Tibial artery (tissue), 4 donors: ENCODE measurements around the gene EXD3.
A peak's percentile ranks its signal among the peaks of the same experiment; 100 is the strongest.

Experiments used
- DNase-seq, 2 donors: peaks; one replicate each; pipeline ENCODE4 v3.0.0-alpha.2; 2019
- H3K27ac ChIP-seq, 2 donors: fragments of 200-600 bp; sonication (generic) in 1 of 2; 1 replicate in 1 of 2; 2 replicates in 1 of 2; pipeline ENCODE4 v1.5.1; 2018 to 2019; ENCODE audit warnings: mild to moderate bottlenecking in 1 of 2
- H3K27me3 ChIP-seq, 2 donors: fragments of 200-600 bp; sonication (generic) in 1 of 2; one replicate each; pipeline versions ENCODE4 v1.5.1 to v1.6.0; 2016 to 2019
- H3K36me3 ChIP-seq, 3 donors: fragments of 200-600 bp; sonication (generic) in 2 of 3; one replicate each; pipeline ENCODE4 v1.5.1; 2016 to 2019; ENCODE audit warnings: mild to moderate bottlenecking in 2 of 3
- H3K4me1 ChIP-seq, 4 donors: fragments of 200-600 bp; sonication (generic) in 2 of 4; 1 replicate in 3 of 4; 2 replicates in 1 of 4; pipeline ENCODE4 v1.5.1; 2016 to 2019
- H3K4me3 ChIP-seq, 2 donors: fragments of 200-600 bp; sonication (generic) in 1 of 2; 1 replicate in 1 of 2; 2 replicates in 1 of 2; pipeline ENCODE4 v1.5.1; 2018 to 2019; ENCODE audit warnings: mild to moderate bottlenecking in 2 of 2
- H3K9me3 ChIP-seq, 3 donors: fragments of 200-600 bp; sonication (generic) in 1 of 3; one replicate each; pipeline ENCODE4 v1.5.1; 2016 to 2019
- intact Hi-C: fragments of 100-400 bp; cut with DNase I; formaldehyde crosslinking; loops from one replicate; pipeline ENCODE4 v1.15.0; 2023; ENCODE audit warnings: low total_unique reads
- TF ChIP-seq, protein P1 (sequence below), 2 experiments: fragments of 200-600 bp in 1 of 2; fragments of 450-650 bp in 1 of 2; IDR thresholded peaks; one replicate each; pipeline ENCODE4 v1.5.1; 2017 to 2019; ENCODE audit warnings: antibody characterized with exemption in 2 of 2, mild to moderate bottlenecking in 1 of 2, moderate library complexity in 1 of 2

Gene EXD3

DNA sequence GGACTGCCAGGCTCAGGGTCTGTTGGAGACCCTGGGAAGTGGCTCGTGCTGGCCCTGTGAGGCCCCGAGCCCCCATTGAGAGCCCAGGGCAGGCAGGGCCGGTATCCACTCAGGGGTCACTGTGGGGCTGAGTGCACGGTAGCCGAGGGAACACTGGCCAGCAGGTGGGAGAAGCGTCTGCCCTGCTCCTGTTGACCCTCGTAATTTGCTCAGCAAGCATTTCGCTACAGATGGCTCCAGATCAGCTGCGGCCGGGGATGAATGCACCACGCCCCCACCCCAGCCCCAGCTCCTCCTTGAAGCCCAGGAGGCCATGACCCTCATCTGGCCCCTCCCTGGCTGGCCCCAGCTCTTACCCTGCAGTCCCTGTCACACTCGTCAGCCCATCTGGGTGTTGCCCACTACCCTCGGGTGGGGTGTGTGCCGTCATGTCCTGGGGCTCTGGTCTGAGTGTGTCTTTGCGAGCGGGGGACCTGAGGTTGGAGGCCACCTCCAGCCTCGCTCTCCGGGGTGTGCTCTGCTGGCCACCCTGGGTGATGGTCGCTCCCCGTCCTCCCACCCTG lies 114.8 kb downstream of the EXD3 start:
- TF ChIP-seq, protein P1, sequence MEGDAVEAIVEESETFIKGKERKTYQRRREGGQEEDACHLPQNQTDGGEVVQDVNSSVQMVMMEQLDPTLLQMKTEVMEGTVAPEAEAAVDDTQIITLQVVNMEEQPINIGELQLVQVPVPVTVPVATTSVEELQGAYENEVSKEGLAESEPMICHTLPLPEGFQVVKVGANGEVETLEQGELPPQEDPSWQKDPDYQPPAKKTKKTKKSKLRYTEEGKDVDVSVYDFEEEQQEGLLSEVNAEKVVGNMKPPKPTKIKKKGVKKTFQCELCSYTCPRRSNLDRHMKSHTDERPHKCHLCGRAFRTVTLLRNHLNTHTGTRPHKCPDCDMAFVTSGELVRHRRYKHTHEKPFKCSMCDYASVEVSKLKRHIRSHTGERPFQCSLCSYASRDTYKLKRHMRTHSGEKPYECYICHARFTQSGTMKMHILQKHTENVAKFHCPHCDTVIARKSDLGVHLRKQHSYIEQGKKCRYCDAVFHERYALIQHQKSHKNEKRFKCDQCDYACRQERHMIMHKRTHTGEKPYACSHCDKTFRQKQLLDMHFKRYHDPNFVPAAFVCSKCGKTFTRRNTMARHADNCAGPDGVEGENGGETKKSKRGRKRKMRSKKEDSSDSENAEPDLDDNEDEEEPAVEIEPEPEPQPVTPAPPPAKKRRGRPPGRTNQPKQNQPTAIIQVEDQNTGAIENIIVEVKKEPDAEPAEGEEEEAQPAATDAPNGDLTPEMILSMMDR (IDR thresholded peaks at IDR 0.05) = no peak
- Histone ChIP-seq H3K9me3 (no peaks in the 10 kb centered on the region), H3K4me3 (no peak overlapping the region), H3K27me3 (peaks cover 0 to 79% of the 10 kb centered on the region in 2 donors), H3K36me3 (no peaks in the 10 kb centered on the region), H3K27ac (no peak overlapping the region), H3K4me1 (peaks cover 0 to 67% (median 32%) of the 10 kb centered on the region in 4 donors)
- no peak for DNase-seq
- intact Hi-C loops = no loop called here

DNA sequence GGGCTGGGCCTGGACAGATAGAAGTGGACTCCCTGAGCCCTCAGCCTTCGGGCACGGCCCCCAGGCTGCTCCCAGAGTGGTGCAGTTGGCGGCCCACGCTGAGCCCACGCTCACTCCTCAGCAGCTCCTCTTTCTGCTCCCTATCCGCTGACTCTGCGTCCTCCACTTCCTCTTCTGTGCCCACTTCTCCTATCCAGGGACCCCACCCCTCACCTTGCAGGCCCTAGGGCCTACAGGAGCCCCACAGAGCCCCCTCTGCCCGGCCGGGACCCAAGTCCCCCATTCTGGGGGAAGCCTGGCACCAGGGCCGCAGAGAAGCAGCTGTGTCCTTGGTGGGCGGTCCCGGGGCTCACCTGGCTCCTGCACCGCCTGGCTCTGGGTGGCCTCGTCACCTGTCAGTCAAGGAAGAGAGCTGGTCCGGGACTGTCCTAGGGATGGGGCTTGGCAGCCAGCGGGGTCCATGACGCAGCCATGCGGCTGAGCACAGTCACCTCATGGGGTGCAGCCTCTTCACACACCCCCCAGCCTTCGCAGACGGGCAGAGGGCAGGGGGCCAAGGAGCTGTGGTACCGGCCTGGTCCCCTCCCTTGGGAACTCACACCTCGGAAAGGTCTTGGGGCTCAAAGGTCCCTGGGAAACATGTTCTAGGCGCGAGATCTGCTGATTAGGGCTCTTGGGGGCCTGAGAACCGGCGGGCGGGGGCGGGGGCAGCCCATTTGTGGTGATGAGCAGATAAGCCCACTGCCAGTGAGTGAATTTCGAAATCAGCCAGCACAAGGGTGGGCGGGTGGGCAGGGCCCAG lies 115.5 kb downstream of the EXD3 start:
- H3K4me3 ChIP-seq = no peak overlapping the region
- H3K27ac ChIP-seq = no peak overlapping the region
- TF ChIP-seq, protein P1 (IDR thresholded peaks at IDR 0.05) = no peak
- H3K36me3 ChIP-seq = no peaks in the 10 kb centered on the region
- H3K27me3 ChIP-seq = peaks cover 0 to 80% of the 10 kb centered on the region in 2 donors
- H3K9me3 ChIP-seq = no peaks in the 10 kb centered on the region
- intact Hi-C loops = no loop called here
- peaks cover 0 to 69% (median 37%) of the 10 kb centered on the region in 4 donors for H3K4me1 ChIP-seq
- DNase-seq = peak in 1 of 2 donors; percentile 64

DNA sequence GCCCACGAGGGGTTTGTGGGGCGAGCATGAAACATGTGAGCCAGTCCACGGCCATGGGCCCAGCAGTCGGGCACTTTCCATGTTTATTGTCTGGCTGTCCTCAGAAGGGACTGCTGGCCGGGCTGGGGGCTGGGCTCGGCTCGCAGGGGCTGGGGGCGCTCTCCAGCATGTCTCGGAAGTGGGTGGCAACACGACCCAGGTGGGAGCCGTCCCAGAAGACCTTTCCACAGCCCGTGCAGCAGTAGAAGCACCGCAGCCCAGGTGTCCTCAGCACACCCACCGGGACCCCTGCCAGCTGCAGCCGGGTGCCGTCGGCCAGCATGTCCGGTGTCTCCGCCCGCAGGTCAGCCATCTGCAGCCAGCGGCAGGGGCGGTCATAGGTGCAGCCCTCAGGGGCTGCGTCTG lies 116.1 kb downstream of the EXD3 start:
- Histone ChIP-seq H3K27me3 (peaks cover 0 to 76% of the 10 kb centered on the region in 2 donors), H3K4me1 (peaks cover 0 to 64% (median 35%) of the 10 kb centered on the region in 4 donors), H3K27ac (no peak overlapping the region), H3K36me3 (no peaks in the 10 kb centered on the region), H3K4me3 (no peak overlapping the region), H3K9me3 (no peaks in the 10 kb centered on the region)
- TF ChIP-seq, protein P1 (IDR thresholded peaks at IDR 0.05) = no peak
- peak in 1 of 2 donors; percentile 65 for DNase-seq
- intact Hi-C loops = no loop called here

- peaks cover 0 to 62% (median 36%) of the 10 kb centered on the region in 4 donors for H3K4me1 ChIP-seq
- intact Hi-C loops = no loop called here
- H3K4me3 ChIP-seq = no peak overlapping the region
- DNase-seq = no peak
- TF ChIP-seq, protein P1 (IDR thresholded peaks at IDR 0.05) = no peak
- peak overlapping the region in 1 of 2 donors; percentile 24 for H3K27ac ChIP-seq
- H3K36me3 ChIP-seq = no peaks in the 10 kb centered on the region
- H3K9me3 ChIP-seq = no peaks in the 10 kb centered on the region
- peaks cover 0 to 74% of the 10 kb centered on the region in 2 donors for H3K27me3 ChIP-seq
Observed at GRCh38 chr9:137306066-137306849, 116.7 kb downstream of the EXD3 start.

DNA sequence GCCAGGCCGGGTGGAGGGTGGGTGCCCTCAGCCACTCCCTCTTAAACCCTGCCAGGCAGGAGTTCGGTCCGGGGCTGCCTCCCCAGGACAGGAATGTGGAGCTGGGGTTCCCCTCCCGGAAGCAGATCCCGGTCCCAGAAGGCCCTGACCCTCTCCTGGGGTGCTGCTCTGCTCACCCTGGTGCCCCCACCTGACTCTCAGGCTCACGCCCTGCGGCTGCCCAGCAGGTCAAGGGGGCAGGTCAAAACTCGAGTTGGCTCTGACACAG lies 117.2 kb downstream of the EXD3 start:
- H3K4me3 ChIP-seq = peak overlapping the region in 1 of 2 donors; percentile 33
- no peaks in the 10 kb centered on the region for H3K9me3 ChIP-seq
- no peak for DNase-seq
- peaks cover 0 to 75% of the 10 kb centered on the region in 2 donors for H3K27me3 ChIP-seq
- TF ChIP-seq, protein P1 (IDR thresholded peaks at IDR 0.05) = no peak
- intact Hi-C loops = no loop called here
- peak overlapping the region in 1 of 2 donors; percentile 24 for H3K27ac ChIP-seq
- H3K36me3 ChIP-seq = no peaks in the 10 kb centered on the region
- H3K4me1 ChIP-seq = peaks cover 3 to 63% (median 41%) of the 10 kb centered on the region in 4 donors
